K562 (cell line): ENCODE results near the gene BARD1. TPM values are rescaled to one million over a fixed set of nuclear protein-coding genes. Genes with fewer than 3 reads are reported as not detected.

Source experiments
- CHD4 ChIP-seq: fragments of 200-600 bp; sonication (generic); IDR thresholded peaks from 3 replicates; pipeline ENCODE4 v1.6.1; 2012; ENCODE audit warnings: low read depth, mild to moderate bottlenecking, mixed read lengths, low read length, inconsistent platforms; ENCODE audit not compliant: insufficient read depth, insufficient replicate concordance, poor library complexity, severe bottlenecking
- CHD7 ChIP-seq: fragments of 200-600 bp; sonication (generic); IDR thresholded peaks from one replicate; pipeline ENCODE4 v1.6.1; 2012; ENCODE audit warnings: mild to moderate bottlenecking, low read depth, low read length, inconsistent platforms
- KHSRP ChIP-seq: fragments of 450-650 bp; IDR thresholded peaks from 2 replicates; pipeline ENCODE4 v1.6.1; 2017
- OTX1 ChIP-seq: fragments of 450-650 bp; formaldehyde crosslinking; IDR thresholded peaks from 2 replicates; pipeline ENCODE4 v1.4.0; 2022; ENCODE audit warnings: mild to moderate bottlenecking
- PREB ChIP-seq: sonication (generic); formaldehyde crosslinking; IDR thresholded peaks from 2 replicates; pipeline ENCODE4 v1.8.1; 2023; ENCODE audit warnings: mild to moderate bottlenecking, missing genetic modification reagents
- polyA plus RNA-seq, 8 experiments: library from polyadenylated mRNA; depleted of rRNA in 4 of 8; stranded (reverse) in 5 of 8; unstranded in 3 of 8; fragments of >200 nt; fragmentation: Nextera tagmentation in 2 of 8; fragmentation: Illumina TruSeq in 1 of 8; extraction: Ambion mirVana in 2 of 8; extraction: Trizol in 1 of 8; gene quantifications; 2 replicates each; pipeline versions ENCODE4 v1.2.1 to v1.2.3, GENCODE V29; 2011 to 2014; ENCODE audit warnings: inconsistent platforms in 1 of 8, missing spikeins in 1 of 8
- total RNA-seq, 7 experiments: library from RNA; depleted of rRNA in 6 of 7; stranded (reverse); fragments of >200 nt in 6 of 7; fragmentation: Illumina TruSeq in 2 of 7; extraction: Trizol in 2 of 7; gene quantifications; 2 replicates each; pipeline versions ENCODE4 v1.2.1 to v1.2.3, GENCODE V29; 2011 to 2021; ENCODE audit warnings: low replicate concordance in 1 of 7

The BARD1 gene
- total and polyA plus RNA-seq, 9 of the 15 experiments (the other 6 are each of a cell fraction or from before 2014, with no cell fraction given) = 6.3 to 18.9 (median 11.3) TPM

GRCh38 chr2:214765180-214765579 lies 44.3 kb downstream of the BARD1 start (continued):
- TF ChIP-seq CHD7 (no peak), PREB (no peak), KHSRP (no peak), CHD4 (no peak), OTX1 (no peak)
